ENCODE data around the gene TTC33.
"Not testable (repeated sequence)": the region's sequence is repeated elsewhere in the genome, so short reads cannot be mapped to it uniquely, and the experiment has no call there.

Gene TTC33

DNA sequence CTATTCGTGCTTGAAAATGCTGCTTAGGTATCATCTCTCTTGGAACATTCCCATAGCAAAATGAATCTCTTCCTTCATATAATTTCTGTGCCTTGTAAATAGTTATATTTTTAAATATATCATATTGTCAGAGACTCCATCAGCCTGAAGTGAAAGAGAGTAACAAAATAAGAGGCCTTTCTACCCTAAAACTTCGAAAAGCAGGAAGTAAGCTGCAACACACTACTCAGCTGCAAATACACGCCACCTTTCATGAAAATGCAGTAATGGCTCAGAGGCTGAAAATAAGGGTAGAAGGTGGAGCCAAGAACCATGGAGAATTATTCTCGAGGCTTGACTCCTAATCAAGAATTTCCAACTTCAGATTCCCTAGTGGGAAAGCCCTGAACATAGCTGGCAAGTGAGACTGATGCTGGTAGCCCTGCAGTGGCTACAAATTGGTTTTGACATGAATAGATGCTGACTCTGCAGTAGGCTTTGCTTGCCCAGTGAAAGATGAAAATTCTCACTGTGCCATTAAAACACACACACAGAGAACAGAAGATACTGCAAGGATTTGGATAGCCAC, 106.2 kb downstream of the TTC33 start:
- no peak for DNase-seq

DNA sequence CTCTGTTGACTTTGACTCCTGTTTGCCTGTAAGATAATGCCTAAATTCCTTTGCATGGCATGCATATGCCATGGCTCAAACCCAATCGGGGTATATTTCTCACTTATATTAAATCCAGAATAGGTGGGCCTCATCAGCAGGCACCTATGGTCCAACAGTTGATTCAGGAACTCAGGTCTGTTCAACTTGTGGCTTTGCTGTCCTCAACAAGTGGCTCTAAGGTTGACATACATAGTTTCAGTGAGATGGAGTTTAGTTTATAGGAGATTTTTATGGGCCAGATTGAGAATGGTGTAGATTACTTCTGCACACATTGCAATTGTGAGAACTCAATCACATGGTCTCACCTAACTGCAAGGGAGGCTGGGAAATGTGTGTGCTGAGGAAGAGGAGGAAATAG, 107.6 kb downstream of the TTC33 start:
- DNase-seq = no peak

DNA sequence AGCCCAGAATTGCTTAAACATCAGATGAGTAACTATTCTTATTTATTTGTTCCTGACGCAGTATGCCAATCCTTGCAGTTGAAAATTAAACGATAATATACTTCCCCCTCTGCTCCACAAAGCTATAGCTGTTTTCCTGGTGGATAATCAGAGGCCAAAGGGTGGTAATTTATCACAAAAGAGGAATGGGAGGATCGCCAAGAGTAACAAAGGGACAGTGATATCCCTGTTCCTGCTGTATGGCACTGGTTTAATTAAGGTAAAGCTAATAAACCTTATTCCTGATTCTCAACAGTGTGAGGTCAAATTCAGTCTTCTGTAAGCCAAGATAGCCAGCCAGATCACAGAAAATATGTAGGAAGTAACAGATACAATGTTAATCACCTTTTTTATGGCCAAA, 109.5 kb downstream of the TTC33 start:
- DNase-seq = no peak

DNA sequence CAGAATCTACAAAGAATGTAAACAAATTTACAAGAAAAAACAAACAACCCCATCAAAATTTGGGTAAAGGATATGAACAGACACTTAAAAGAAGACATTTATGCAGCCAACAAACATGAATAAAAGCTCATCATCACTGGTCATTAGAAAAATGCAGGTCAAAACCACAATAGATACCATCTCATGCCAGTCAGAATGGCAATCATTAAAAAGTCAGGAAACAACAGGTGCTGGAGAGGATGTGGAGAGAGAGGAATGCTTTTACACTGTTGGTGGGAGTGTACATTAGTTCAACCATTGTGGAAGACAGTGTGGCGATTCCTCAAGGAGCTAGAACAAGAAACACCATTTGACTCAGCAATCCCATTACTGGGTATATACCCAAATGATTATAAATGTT, 116.2 kb downstream of the TTC33 start:
- not testable (repeated sequence) for DNase-seq

DNA sequence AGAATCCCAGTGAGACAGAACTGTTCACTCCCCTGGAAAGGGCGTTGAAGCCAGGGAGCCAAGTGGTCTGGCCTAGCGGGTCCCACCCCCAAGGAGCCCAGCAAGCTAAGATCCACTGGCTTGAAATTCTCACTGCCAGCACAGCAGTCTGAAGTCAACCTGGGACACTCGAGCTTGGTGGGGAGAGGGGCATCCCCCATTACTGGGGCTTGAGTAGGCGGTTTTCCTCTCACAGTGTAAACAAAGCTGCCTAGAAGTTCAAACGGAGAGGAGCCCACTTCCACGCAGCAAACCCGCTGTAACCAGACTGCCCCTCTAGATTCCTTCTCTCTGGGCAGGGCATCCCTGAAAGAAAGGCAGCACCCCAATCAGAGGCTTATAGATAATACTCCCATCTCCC, 121.2 kb downstream of the TTC33 start:
- DNase-seq = no peak

DNA sequence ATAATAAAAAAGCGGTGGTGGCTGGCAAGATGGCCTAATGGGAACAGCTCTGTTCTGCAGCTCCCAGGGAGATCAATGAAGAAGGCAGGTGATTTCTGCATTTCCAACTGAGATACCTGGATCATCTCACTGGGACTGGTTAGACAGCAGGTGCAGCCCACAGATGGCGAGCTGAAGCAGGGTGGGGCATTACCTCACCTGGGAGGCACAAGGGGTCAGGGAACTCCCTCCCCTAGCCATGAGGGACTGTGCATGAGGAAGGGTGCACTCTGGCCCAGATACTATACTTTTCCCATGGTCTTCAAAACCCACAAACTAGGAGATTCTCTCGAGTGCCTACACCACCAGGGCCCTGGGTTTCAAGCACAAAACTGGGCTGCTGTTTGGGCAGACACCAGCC, 121.6 kb downstream of the TTC33 start:
- no peak for DNase-seq

DNA sequence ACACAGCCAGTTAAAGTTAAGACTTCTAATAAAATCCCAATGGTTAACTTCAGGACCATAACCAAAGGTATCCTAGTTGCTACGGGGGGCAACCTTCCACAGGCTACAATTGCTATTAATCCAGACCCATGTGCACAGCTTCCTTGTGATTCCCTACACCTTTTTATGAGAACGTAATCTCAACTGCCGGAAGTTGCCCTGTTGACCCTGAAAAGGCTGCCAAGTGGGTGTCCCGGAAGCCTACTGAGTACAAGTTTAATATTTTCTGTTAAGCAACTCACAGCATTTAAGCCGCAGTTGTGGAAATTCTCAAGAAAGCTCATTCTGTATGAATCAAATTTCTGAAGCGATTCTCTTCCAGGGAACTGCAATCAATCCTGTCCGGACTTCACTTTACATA, 124.5 kb downstream of the TTC33 start:
- no peak for DNase-seq

DNA sequence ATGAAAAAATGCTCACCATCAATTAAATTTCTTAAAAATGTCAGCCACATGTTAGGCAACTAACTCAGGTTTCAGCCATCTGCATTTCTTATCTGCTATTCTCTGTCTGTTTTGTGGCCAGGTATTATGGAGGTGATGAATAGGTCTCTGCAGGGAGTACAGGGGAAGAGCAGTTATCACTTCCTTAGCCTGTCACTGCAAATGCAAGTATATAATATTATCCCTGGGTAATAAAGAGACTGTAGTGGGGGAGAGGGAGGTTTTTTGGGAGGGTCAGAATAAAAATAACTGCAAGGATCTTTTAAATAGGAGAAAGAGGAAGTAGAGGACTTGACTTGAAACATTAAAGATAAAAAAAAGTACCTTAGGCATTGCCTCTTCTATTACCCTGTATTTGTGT, 125.6 kb downstream of the TTC33 start:
- DNase-seq = no peak

DNA sequence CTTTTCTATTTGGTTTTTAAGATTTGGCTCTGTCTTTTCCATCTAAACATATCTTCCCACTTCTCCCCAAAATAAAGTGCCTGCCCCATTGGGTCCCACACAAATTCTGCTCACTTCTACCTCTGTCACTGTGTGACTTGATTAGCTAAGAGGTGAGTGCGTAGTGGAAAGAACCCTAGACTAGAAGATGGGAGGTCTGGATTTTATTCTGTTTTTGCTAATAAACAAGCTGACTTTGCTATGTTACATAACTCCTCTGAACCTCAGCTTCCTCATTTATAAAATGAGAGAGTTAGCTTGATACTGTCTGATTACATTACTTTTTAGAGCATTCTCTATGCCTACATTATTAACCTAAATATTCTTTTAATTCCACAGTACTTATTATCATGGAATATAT, 127.4 kb downstream of the TTC33 start:
- DNase-seq = no peak

DNA sequence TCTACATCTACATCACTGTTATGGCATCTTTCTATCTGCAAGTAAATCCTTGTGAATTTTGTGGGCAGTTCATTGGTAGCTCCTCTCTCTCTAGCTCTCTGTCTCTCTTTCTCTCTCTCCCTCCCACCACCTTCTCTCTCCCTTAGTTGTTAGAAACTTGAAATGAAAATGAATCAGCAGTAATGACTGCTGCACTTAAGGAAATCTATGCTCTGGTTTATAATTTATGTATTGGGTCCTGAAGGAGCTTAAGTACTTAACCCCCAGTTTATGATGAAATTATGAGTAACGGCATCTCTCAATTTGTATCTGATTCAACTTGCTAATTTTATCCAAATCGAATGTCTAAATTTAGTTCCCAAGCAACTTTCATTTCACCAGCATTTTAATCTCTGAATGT, 128.1 kb downstream of the TTC33 start:
- peak; percentile 38 for DNase-seq

DNA sequence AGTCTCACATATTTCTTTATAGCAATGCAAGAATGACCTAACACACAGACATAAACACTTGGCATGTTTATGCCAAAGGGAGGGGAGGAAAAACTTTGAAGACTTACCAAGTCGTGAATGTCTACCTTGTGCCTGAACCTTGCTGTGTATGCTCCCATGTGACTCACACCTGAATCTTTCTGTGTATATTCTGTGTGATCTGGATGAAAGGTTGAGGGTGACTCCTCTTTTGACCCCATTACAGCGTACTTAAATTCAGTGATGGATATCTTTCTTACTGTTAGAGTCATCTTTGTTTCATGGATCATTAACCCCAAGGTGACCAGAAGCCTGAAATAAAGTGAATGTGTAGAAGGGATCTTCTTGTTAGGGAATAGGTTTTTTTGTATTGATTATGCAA, 129.0 kb downstream of the TTC33 start:
- DNase-seq = no peak

DNA sequence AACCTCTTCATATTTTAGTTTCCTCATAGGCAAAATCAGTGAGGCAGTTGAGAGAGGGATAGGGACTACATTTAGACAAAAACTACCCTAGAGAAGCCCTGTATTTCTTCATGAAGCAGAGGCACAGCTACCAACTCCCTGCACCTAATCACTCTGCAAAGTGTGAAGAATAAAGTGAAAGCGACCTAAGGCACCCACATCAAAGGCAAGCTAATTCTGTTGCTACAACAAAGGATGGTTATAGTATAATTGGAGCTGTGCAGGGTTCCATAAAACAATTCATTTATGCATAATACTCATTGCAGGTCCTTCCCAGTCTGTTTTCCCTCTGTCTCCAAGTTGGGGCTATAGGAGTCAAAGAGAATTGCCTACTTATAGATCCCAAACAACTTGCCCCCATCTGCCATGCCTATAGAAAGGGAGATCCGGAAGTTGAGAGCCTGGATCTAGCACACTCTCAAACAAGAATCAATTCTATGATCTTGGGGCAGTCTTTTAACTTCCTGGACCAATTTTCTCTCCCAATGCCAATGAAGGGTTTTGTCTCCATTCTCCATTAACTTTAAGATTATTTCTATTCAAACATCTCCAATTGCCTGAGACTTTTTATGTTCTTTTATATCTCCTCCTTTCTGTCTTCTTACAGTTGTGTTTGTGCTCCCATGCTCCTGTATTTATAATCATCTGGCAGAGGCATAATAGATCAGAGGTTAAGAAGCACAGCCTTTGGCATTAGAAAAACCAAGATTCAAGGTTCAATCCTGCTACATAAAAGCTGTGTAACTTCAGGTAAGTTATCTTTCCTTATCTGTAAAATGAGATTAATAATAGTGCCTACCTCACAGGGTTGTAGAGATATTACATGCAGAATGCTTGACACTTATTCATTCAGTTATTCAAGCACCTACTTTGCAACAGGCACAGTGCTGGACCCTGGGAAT, 132.0 kb downstream of the TTC33 start:
- DNase-seq = no peak

DNA sequence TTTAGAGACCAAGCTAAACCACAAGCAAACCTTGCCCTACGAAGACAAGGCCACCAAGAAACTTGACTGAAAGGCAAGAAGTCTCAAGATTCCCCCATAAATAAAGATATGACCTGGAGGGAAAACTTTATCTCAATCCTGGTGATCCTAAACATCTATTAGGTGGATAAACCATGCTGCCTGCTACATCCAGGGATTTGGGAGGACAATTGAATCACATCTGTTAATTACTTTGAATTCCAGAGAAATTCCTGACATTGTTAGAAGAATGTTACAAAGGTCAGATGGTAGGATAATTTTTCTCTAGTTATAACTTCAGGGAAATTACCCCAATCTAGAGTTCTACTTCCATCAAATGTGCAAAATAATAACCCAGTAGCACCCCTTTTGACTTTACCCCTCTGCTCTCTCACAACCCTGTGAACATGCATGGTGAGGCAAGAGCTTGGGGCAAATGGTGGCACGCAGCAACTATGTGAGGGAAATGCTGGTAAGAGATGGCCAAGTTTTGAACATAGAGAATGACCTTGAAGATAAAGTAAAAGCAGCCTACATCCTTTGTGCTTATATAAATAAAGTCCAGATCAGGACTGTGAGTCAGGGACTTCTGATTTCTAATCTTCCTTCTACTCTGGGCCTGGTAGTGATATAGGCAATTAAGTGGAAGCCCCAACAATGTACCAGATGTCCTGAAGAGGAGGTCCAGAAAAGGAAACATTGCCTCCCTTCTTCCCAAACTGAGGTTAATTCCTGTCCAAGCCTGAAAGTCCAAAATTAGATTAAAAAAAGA, 133.1 kb downstream of the TTC33 start:
- DNase-seq = no peak

DNA sequence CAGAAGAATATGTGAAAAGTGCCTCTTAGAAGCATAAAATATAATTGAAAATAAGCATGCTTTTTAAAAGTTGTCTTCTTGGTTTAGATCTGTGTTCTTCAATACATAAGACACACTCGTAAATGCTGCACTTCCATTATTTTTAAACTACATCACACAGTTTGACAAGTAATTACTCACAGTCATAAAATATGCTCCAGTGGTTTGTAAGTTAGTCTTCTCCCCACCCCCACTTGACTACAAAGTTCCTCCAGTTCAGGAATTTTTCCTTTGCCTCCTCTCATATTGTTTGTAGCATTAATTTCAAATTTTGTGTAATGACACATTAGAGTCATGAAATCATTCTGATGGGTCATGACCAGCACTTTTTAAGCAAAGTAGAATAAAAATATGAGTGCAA, 136.3 kb downstream of the TTC33 start:
- DNase-seq = peak; percentile 16

DNA sequence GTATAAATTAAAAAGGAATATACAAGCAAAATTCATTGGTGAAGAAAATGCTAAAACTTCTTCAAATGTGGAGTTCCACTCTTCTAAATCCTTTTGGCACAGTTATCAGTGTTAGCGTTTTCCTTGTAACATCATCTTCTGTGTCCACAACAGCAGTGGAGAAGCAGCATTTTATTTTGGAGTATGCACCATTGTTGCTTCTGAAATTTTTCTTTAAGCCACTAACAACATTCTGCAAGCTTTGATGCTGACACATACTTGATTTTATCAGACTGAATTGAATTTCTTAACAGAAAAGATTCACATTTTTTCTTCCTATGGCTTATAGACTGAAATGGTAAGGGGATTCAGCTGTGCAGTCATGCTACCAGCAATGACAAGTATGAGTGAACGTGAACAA, 136.8 kb downstream of the TTC33 start:
- peak; percentile 8 for DNase-seq

DNA sequence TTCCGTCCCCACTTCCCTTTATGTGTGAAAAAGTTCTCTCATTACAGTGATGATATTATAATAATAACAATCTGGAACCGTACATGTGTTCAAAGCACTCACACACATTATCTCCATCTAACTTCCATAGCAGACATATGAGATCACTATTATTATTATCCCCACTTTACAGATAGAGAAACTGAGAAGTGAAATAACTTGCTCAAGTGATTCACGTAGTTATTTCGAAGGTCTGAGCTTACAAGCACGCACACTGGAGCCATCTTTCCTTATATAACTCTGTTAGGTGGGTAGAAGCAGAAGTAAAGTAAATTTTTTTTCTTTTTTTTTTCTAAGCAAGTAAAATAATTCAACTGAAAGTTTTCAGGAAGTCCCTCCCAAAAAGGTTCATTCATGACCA, 139.0 kb downstream of the TTC33 start:
- no peak for DNase-seq

DNA sequence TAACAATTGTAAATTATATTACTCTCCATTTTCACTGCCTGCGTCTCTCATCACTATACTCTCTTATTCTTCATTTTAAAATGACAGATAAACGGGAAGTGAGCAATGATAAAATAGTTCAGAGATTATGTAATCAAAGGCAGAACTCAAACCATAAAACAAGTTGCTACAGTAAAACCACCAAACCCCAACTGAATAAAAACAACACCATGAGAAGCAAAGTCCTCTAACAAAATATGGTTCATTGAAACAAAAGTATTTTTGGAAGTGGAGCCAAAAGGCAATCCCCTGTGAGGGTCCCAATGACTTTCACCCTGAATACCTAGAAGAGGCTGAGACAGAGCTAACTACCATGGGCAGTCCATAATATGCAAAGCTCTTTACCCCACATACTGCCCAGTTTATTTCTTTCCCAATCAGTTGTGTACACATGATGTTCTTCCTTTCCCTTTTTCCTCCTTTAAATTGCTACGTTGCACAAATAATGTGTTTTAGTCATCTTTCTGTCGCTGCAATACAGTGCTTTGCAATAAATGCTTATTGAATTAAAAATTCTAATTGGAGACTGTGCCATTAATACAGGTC, 140.1 kb downstream of the TTC33 start:
- DNase-seq = no peak

DNA sequence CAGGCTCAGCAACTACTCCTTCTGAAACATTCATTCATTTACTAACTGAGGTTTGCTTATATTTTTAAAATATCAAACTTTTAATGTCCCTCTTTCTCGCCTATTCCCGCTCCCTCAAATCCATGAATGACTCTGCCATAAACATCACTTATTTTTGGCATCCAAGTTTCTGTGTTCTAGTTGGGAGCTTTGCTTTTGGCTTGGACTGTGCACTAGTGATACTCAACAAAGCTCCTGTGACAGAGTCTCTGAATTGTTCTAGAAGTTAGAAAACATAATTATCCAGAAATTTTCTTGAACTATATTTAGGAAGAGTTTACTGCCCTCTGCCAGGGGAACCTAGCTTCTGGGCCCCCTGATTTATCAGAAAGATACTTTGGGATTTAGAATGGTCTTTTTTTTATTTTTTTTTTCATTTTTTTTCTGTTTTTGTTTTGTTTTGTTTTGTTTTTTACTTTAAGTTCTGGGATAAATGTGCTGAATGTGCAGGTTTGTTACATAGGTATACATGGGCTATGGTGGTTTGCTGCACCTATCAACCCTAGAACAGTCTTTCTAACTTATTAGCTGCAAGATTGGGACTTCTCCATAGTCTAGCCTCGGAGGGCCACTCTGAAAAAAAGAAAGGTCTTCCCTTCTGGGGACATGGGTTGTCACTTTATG, 140.7 kb downstream of the TTC33 start:
- no peak for DNase-seq

DNA sequence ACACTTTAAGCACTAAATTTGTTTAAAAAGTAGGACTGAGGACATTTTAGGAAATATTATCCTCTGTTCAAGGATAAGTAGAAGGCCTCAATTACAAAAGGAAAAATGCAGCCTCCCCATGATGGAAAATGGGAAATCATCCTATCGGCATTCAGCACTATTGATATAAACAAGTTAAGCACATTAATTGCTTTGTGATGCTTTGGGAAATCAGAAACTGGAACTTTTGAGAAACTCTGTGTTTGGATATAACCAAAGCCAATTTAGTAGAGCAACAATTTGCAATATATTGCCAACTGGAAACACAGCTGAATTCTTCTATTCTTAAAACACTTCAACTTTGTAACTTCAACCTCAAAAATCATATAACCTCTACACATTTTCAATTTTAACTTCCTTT, 141.3 kb downstream of the TTC33 start:
- DNase-seq = no peak

DNA sequence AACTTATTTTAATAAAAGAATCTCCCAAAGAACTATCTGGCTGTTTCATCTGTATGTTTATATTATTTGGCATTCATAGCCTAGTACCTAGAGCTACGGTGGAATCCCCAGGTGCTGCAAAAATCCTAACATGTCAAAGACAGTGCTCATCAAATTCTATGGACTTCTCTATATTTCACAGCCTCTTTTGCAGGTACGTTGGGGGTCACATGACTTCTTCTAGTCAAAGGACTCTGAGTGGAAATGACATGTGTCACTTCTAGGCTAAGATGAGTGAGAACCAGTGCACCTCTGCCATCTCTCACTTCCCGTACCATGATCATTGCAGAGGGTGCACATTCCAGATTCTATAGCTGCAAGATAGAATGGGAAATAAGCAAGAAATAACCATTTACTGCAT, 148.6 kb downstream of the TTC33 start:
- no peak for DNase-seq

DNA sequence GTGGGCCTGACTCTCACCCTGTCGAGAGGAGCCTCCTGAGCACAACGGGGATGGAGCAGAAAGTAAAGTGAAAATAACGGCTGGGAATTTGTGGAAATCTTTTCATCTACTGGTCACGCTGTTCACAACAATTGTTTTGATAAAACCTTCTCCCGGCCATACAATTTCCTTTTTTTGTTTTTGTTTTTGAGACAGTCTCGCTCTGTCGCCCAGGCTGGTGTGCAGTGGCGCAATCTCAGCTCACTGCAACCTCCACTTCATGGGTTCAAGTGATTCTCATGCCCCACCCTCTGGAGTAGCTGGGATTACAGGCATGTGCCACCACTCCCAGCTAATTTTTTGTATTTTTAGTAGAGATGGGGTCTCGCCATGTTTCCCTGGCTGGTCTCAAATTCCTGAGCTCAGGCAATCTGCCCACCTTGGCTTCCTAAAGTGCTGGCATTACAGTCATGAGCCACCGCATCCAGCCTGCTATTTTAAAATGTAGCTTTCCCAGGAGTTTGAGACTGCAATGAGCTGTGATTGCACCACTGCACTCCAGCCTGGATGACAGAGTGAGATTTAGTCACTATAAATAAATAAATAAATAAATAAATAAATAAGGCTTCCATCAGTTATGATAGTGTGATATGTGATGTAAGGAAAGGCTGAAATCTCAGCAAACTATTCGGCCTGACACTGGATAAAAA, 149.5 kb downstream of the TTC33 start:
- no peak for DNase-seq

DNA sequence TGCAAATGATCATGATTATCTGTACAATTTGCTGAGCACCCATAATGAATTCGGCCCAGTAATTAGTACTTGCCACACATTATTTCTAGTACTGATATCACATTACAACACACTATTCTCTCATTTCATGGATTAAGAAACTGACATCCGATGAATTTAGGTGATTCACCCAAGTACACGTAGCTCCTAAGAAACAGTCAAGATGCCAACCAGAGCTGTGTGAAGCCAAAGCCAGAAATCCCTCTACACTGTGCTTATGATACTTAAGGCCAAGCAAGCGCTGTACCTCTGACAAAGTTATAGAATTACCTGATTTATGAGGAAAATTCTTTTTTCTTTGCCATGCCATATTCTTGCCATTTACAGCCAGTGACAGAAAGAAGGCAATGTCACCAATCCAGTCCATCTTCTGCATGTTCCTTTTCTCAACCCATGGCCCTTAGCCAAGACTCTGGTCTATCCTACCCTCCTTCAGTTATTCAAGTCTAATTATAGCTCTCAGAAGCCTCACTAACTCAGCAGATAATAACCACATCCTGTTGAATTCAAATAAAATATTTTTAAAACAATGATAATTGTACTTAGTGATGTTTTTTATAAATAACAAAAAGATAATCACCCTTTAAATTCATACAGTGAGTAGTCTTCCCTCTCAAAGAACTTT, 150.3 kb downstream of the TTC33 start:
- DNase-seq = peak; percentile 28

All from fibroblast of upper back skin (primary cell).